ENCODE data around the gene ZNF688. TPM values are rescaled to one million over a fixed set of nuclear protein-coding genes. Genes with fewer than 3 reads are reported as not detected.
"Not testable (repeated sequence)": the region's sequence is repeated elsewhere in the genome, so short reads cannot be mapped to it uniquely, and the experiment has no call there.

Gene ZNF688
- total RNA-seq, 2 experiments from 2014 or later: 9.4 to 10.0 TPM

DNA sequence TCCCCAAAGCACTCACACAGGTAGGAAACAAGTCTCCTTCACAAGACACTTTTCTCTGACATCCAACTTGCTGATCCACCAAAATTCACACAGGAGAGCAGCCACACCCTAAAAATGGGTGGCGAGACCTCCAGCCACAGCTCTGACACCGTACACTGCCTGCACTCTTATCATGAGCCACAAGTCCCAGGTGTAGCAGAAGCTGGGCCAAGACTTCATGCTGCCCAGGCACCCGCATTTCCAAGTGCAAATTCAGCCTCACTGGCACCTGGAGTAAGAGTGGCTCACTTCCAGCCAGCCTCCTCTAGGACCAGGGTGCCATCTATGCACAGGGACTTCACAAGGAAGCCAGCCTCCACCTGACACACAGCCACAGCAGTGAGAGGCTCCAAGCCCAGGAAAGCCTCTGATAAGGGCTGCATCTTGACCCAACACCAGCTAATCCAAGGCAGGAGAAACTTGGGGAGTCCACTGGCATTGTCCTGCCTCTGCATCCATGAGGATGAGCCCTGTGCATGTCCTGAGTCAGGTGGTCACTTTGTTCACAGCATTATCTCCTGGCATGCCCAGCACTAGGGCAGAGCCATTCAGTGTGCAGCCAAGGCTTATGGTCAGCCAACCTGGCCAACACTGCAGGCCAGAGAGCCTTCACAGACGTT, 42.6 kb downstream of the ZNF688 start:
- ChIA-PET POLR2A (interaction anchor here (0.6 kb wide), 1 partner anchor 9 kb away, joined by 5 read pairs; no protein-coding TSS in a partner anchor), CTCF (interaction anchor here (1.4 to 2.6 kb wide), 2 partner anchors 69 to 99 kb away, joined by 5 to 8 read pairs; partner anchors contain the start of gene DCTPP1)

DNA sequence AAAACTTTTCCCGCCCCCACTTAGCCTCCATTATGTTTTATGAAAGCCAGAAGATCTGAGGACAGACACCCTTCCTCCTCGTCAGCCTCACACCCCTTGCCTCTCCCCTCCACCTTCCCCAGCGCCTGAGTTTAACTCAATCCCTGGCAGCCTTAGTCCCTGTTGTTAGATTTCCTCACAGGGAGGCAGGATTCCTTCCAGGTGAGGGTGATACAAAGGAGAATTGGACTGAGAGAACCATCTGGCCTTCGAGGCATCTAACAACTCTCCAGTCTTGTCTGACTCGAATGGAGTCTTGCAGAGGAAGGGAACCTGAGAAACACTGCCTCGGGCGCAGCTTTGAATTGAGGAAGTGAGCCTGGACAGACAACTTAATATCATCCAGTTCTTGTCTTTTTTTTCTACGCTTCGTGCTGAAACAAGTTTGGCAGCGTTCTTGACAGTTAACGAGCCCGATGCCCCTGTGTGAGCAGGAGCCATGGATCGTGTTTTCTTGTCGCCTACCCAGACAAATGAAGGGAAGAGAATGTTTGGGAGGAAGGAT, 43.8 kb downstream of the ZNF688 start:
- CTCF ChIA-PET: interaction anchor here (0.9 to 1.4 kb wide), 4 partner anchors 18 to 78 kb away, joined by 3 to 5 read pairs (median 4); no protein-coding TSS in a partner anchor
- POLR2A ChIA-PET: interaction anchor here (0.6 to 1.3 kb wide), 6 partner anchors 8 to 93 kb away, joined by 3 to 5 read pairs (median 3); partner anchors contain the start of gene SEPHS2

DNA sequence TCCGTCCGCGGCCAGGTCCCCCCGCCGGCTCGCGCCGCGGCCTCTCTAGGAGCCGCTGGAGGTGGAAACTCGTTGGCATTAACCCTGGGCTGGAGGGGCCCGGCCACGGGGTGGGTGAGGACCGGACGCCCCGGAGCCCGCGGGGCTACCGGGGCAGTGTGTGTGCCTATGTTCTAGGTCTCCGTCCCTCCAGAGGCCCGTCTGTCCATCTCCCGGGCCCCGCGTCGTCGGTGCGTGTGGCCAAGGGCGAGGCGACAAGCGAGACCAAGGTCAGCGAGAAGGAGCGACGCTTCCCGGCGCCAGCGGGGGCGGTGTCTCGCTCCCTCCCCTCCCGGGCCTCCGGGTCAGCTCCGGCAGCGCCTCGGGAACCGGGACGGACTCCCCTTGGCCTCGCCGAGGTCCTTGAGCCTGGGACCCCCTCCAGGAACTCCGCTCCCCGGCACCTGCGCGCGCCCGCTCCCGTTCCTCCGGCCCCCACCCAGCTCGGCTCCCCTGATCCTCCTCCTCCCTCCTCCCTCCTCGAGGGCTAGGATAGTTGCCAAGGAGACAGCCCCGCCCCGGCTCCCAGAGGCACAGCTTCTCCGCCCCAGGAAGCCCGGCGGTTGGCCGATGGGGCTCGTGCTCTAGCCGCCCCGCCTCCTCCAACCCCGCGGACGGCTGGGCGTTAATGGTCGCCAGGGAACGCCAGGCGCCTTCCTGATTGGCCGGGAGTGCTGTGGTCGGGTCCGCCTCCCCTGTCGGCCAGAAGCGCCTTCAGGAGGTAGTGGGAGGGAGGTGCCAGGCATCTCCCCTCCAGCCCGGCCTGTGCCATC, 44.5 kb downstream of the ZNF688 start:
- CTCF ChIA-PET: interaction anchor here (0.9 to 1.0 kb wide), 3 partner anchors 17 to 77 kb away, joined by 3 to 4 read pairs (median 3); no protein-coding TSS in a partner anchor
- POLR2A ChIA-PET: interaction anchor here (0.6 to 1.3 kb wide), 5 partner anchors 9 to 82 kb away, joined by 3 to 5 read pairs (median 4); partner anchors contain the start of gene SEPHS2

DNA sequence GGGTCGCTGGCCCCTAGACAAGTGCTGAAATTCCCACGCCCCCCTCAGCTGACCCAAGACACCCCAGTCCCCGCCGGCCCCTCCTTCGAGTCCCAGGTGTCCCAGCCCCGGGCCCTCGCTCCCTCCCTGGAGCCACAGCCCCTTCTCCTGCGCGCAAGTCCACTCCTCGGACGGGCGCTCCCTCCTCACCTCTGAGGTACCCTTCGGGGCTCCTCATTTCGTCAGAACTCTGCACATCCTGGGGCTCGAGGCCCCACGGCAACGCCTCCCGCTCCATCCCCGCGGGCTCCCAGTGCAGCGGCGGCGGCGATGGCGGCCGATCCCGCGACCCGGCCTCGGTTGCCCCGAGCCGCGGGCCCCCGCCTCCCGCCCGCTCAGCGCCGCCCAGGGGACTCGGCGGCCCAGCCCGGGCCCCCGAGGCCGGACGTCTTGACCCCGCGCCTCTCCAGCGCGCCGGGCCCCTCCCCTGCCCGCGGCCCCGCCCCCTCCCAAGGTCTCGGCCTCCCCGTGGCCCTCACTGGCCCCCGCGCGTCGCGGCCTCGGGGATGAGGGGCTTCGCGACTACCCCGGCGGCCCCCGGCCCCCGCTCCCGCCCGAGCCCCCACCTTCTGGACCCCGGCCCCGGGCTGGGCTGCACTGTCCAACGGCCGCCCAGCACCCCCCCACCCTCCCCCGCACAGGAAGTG, 45.2 kb downstream of the ZNF688 start, which contains the start of gene ZNF768:
Gene ZNF768, minus strand, starts transcription at position 430 of the 686 bp plus-strand sequence. Its CDS starts 153 bp downstream, at position 277.
- ChIA-PET POLR2A (interaction anchor here (0.6 to 1.3 kb wide), 2 partner anchors 53 to 58 kb away, joined by 3 to 4 read pairs; no protein-coding TSS in a partner anchor), CTCF (interaction anchor here (2.1 kb wide), 1 partner anchor 9 kb away, joined by 7 read pairs; no protein-coding TSS in a partner anchor)

DNA sequence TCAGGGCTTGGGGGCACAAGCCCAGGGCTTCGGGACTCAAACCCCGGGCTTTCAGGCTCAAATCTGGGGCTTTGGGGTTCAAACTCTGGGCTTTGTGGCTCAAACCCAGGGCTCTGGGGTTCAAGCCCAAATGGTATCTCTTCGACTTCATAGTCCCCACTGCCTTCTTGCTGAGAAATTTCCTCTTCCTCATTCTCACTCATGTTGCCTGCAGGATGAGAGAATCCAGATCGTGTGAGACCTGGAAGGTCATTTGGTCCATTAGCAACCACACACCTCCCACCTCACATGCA, 45.7 kb downstream of the ZNF688 start:
- ChIA-PET POLR2A (interaction anchor here (1.6 kb wide), 1 partner anchor 8 kb away, joined by 5 read pairs; the partner anchor contains the start of gene ZNF747), CTCF (interaction anchor here (2.1 kb wide), 1 partner anchor 10 kb away, joined by 7 read pairs; no protein-coding TSS in a partner anchor)

DNA sequence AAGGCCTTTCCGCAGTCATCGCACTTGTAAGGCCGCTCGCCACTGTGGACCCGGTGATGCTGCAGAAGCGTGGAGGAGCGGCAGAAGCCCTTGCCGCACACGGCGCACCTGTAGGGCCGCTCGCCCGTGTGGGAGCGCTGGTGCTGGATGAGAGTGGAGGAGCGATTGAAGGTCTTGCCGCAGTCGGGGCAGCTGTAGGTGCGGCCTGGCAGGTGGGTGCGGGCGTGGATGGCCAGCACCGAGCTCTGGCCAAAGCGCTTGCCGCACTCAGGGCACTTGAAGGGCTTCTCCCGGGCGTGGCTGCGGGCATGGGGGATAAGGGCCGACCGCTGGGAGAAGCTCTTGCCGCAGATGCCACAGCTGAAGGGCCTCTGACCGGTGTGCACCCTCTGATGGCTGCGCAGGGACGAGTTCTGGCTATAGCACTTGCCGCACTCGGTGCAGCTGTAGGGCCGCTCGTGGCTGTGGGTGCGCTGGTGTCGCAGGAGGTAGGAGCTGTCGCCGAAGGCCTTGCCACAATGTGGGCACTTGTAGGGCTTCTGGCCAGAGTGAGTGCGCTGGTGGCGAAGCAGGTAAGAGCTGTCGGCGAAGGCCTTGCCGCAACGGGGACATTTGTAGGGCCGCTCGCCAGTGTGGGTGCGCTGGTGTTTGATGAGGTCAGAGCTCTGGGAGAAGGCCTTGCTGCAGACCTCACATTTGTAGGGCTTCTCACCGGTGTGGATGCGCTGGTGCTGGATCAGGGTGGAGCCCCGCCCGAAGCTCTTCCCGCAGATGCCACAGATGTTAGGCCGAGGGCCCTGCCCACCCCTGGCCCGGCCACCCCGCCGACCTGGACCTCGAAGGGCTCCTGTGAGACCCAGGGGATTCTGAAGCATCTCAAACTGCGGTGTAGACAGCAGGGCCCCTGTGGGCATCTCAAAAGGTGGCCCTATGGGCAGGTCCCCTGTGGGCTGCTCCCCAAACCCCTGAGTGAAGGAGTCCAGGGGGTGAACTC, 46.6 kb downstream of the ZNF688 start:
- ChIA-PET CTCF (interaction anchor here (1.7 to 2.1 kb wide), 2 partner anchors 11 to 76 kb away, joined by 3 to 7 read pairs; no protein-coding TSS in a partner anchor), POLR2A (interaction anchor here (0.6 to 1.6 kb wide), 2 partner anchors 9 to 50 kb away, joined by 5 read pairs; partner anchors contain the start of gene ZNF747)

DNA sequence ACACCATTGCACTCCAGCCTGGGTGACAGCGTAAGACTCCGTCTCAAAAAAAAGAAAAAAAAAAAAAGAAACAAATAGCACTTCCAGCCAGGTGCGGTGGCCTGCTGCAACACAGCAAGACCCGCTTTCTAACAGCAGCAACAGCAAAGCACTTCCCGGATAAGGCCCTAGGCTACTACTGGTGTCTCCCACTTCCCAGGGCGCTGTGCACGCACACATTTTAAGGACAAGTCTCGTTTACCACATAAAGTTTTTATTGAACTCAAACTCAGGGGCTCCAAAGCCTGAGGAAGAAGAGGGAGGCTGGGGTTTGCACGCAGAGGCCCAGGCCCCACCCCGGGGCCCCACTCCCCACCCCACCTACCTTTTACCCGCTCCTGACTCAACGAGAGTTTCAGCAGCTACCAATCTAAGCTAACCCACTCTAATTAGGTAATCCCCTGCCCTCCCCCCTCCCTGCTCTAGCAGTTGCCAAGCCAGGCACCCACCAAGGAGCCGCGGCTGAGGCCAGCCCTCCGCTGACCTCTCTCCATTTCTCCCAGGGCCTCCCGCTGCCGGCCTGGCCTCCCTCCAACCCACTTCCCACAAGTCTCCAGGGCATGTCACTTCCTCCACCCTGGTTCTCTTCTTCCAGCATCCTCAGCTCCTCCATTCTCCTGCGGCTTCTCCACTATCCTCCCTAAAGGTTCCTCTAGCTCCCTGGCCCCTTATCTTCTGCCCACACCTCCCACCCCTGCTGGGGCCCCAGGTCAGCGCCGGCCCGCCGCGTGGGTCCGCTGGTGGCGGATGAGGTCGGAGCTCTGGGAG, 47.5 kb downstream of the ZNF688 start:
- POLR2A ChIA-PET: interaction anchor here (0.6 to 1.6 kb wide), 2 partner anchors 10 to 51 kb away, joined by 5 read pairs; partner anchors contain the start of gene ZNF747
- CTCF ChIA-PET: interaction anchor here (1.7 to 2.1 kb wide), 2 partner anchors 12 to 75 kb away, joined by 3 to 7 read pairs; no protein-coding TSS in a partner anchor

DNA sequence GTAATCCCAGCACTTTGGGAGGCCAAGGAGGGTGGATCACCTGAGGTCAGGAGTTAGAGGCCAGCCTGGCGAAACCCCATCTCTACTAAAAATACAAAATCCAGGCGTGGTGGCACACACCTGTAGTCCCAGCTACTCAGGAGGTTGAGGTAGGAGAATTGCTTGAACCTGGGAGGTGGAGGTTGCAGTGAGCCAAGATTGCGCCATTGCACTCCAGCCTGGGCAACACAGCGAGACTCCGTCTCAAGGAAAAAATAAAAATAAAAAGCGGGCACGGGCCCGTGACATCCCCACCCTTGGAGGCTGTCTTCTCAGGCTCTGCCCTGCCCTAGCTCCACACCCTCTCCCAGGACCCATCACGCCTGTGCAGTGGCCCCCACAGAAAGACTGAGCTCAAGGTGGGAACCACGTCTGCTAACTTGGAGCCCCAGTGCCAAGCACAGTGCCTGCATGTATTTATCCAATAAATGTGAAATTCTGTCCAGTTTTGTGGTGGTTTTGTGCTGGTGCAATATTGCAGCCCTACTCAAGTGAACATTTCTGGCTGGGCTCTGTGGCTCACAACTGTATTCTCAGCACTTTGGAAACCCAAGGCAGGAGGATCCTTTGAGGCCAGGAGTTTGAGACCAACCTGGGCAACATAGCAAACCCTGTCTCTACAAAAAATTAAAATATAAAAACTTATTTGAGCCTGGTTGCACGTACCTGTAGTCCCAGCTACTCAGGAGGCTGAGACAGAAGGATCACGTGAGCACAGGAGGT, 48.6 kb downstream of the ZNF688 start:
- POLR2A ChIA-PET: not testable (repeated sequence)

DNA sequence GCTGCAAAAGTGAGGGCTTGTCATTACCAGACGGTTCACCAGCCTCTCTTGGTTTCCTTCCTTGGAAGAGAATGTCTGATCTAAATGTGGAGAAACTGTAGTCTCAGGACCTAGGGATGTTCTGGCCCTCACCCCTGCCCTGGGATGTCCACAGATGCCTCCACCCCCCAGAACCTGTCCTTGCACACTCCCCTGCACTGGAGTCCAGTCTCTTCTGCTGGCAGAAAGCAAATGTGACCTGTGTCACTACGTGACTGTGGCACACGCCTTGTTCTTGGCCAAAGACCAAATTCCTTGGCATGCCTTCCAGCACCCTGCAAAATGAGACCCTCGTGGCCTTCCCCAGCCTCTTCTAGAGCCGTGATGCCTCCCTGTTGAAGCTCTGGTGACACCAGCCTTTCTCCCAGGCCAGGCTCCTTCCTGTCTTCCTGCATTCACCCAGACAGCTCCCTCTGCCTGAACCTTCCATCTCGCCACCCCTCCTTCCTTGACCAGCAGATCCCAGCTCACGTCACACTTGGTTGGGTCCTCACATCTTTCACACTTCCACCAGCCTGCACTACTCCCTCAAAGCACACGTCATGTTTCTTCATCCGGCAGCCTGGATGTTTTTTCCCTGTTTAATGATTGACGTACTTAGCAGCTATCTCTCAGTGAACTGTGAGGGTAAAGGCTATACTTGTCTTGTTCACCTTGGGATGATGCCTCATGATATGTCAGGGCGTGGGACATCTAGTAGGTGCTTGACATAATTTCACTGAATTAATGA, 49.5 kb downstream of the ZNF688 start:
- CTCF ChIA-PET: interaction anchor here (0.7 to 1.0 kb wide), 2 partner anchors 11 to 93 kb away, joined by 3 read pairs; no protein-coding TSS in a partner anchor
- POLR2A ChIA-PET: interaction anchor here (0.6 kb wide), 1 partner anchor 64 kb away, joined by 3 read pairs; no protein-coding TSS in a partner anchor

More for the DNA sequence above, 48.6 kb downstream of the ZNF688 start:
- CTCF ChIA-PET: interaction anchor here (1.0 kb wide), 1 partner anchor 93 kb away, joined by 3 read pairs; no protein-coding TSS in a partner anchor

DNA sequence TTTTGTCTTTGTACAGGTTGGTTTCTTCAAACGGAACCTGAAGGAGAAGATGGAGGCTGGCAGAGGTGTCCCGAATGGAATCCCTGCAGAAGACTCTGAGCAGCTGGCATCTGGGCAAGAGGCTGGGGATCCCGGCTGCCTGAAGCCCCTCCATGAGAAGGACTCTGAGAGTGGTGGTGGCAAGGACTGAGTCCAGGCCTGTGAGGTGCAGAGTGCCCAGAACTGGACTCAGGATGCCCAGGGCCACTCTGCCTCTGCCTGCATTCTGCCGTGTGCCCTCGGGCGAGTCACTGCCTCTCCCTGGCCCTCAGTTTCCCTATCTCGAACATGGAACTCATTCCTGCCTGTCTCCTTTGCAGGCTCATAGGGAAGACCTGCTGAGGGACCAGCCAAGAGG, 50.0 kb downstream of the ZNF688 start:
- ChIA-PET POLR2A (no interaction called here), CTCF (interaction anchor here (0.7 kb wide), 1 partner anchor 11 kb away, joined by 3 read pairs; no protein-coding TSS in a partner anchor)

Other genes starting within 250 kb of the ZNF688 start
- 10 to 100 TPM; 77.8 to 80.4 TPM for gene CD2BP2, start 216.4 kb downstream of the ZNF688 start, total RNA-seq
- 10 to 100 TPM; 56.9 to 57.8 TPM for gene TBC1D10B, start 201.2 kb downstream of the ZNF688 start, total RNA-seq
- 1 to 10 TPM in 1 of 2 experiments, under 1 TPM in 1; 0.80 to 1.6 TPM for gene MYL11, start 196.9 kb downstream of the ZNF688 start, total RNA-seq
- gene SEPTIN1, start 189.2 kb downstream of the ZNF688 start, total RNA-seq: 100 to 1,000 TPM; 186 to 194 TPM
- gene ZNF48, start 176.3 kb downstream of the ZNF688 start, total RNA-seq: 10 to 100 TPM; 16.9 to 18.2 TPM
- gene ZNF771, start 164.1 kb downstream of the ZNF688 start, total RNA-seq: 1 to 10 TPM; 7.5 to 8.3 TPM
- 100 to 1,000 TPM; 182 TPM for gene DCTPP1, start 141.7 kb downstream of the ZNF688 start, total RNA-seq
- gene SEPHS2, start 125.8 kb downstream of the ZNF688 start, total RNA-seq: 10 to 100 TPM; 70.8 to 71.3 TPM
- gene ITGAL, start 99.0 kb downstream of the ZNF688 start, total RNA-seq: 100 to 1,000 TPM; 222 to 233 TPM
- 10 to 100 TPM; 14.6 to 15.7 TPM for gene ZNF768, start 45.1 kb downstream of the ZNF688 start, total RNA-seq
- gene ZNF747, start 36.9 kb downstream of the ZNF688 start, total RNA-seq: 10 to 100 TPM; 13.6 to 15.0 TPM
- gene ZNF764, start 13.3 kb downstream of the ZNF688 start, total RNA-seq: 10 to 100 TPM; 14.1 to 15.0 TPM
- gene ZNF785, start 14.0 kb upstream of the ZNF688 start, total RNA-seq: 10 to 100 TPM; 13.8 to 14.5 TPM
- gene ZNF689, start 38.7 kb upstream of the ZNF688 start, total RNA-seq: 10 to 100 TPM; 12.5 to 12.7 TPM
- gene PRR14, start 79.2 kb upstream of the ZNF688 start, total RNA-seq: 10 to 100 TPM; 87.8 to 95.1 TPM
- 100 to 1,000 TPM; 107 to 119 TPM for gene FBRS, start 86.7 kb upstream of the ZNF688 start, total RNA-seq
- 10 to 100 TPM; 70.8 to 73.5 TPM for gene SRCAP, start 127.5 kb upstream of the ZNF688 start, total RNA-seq
- gene PHKG2, start 176.7 kb upstream of the ZNF688 start, total RNA-seq: 10 to 100 TPM; 34.5 to 34.7 TPM
- 1 to 10 TPM; 5.3 to 6.3 TPM for gene CFAP119, start 190.3 kb upstream of the ZNF688 start, total RNA-seq
- gene RNF40, start 190.6 kb upstream of the ZNF688 start, total RNA-seq: 100 to 1,000 TPM; 125 to 129 TPM
- gene ZNF629, start 215.5 kb upstream of the ZNF688 start, total RNA-seq: 1 to 10 TPM; 5.4 to 5.5 TPM

Data from activated CD8-positive, alpha-beta memory T cell treated with anti-CD3 and anti-CD28 coated beads for 36 hours (primary cell).